Kidney (tissue), 14 donors: ENCODE measurements around the gene STUB1. TPM values are rescaled to one million over a fixed set of nuclear protein-coding genes. Genes with fewer than 3 reads are reported as not detected.
A peak's percentile ranks its signal among the peaks of the same experiment; 100 is the strongest.

Experiments
- DNase-seq, 5 donors: peaks; one replicate each; pipeline ENCODE4 v3.0.0-alpha.2; 2013 to 2020
- FAIRE-seq: peaks from 2 replicates; lab custom pipeline; 2012; peaks lifted over from hg19 to GRCh38; lab: Jason Lieb, UNC
- H3K27ac ChIP-seq, 2 donors: one replicate each; pipeline ENCODE4 v1.7.0; 2013; ENCODE audit warnings: low read depth in 2 of 2, low read length in 2 of 2, inconsistent platforms in 1 of 2
- H3K27me3 ChIP-seq: one replicate; pipeline ENCODE4 v1.7.1; 2013; ENCODE audit warnings: low read length, inconsistent platforms; ENCODE audit not compliant: control insufficient read depth, insufficient read depth
- H3K36me3 ChIP-seq, 3 donors: one replicate each; pipeline versions ENCODE4 v1.7.0 to v1.7.1; 2013; ENCODE audit warnings: low read length in 3 of 3, control low read depth in 1 of 3, inconsistent platforms in 1 of 3; ENCODE audit not compliant: insufficient read depth in 3 of 3, control insufficient read depth in 2 of 3
- H3K4me1 ChIP-seq, 3 donors: one replicate each; pipeline versions ENCODE4 v1.7.0 to v1.7.1; 2013; ENCODE audit warnings: low read length in 3 of 3, inconsistent platforms in 1 of 3, low read depth in 1 of 3; ENCODE audit not compliant: control insufficient read depth in 2 of 3, insufficient read depth in 2 of 3
- H3K4me3 ChIP-seq, 3 donors: one replicate each; pipeline versions ENCODE4 v1.7.0 to v1.8.1; 2013; ENCODE audit warnings: low read length in 3 of 3, control low read depth in 1 of 3, inconsistent platforms in 1 of 3
- H3K9ac ChIP-seq, 3 donors: one replicate each; pipeline versions ENCODE4 v1.7.0 to v1.7.1; 2013; ENCODE audit warnings: low read length in 3 of 3, control low read depth in 1 of 3, inconsistent platforms in 1 of 3
- H3K9me3 ChIP-seq, 3 donors: one replicate each; pipeline versions ENCODE4 v1.7.0 to v1.7.1; 2013; ENCODE audit warnings: low read length in 3 of 3, control low read depth in 1 of 3, inconsistent platforms in 1 of 3; ENCODE audit not compliant: control insufficient read depth in 2 of 3, insufficient read depth in 1 of 3
- intact Hi-C: fragments of 100-400 bp; cut with DNase I; formaldehyde crosslinking; loops from one replicate; pipeline ENCODE4 v1.11.1; 2022
- polyA plus RNA-seq: library from polyadenylated mRNA; stranded (reverse); fragments of 350-450 nt; fragmentation: Illumina TruSeq; extraction: RNeasy Lipid Tissue Mini Kit (QIAGEN cat#74804); gene quantifications from one replicate; pipeline ENCODE4 v1.2.3, GENCODE V29; 2014; ENCODE audit warnings: low read depth, low replicate concordance; ENCODE audit not compliant: insufficient read depth
- total RNA-seq: library from RNA; stranded (reverse); fragmentation: NEBNext Ultra II Directional; extraction: Animal tissue kit (Norgen Biotek cat#: 25700); gene quantifications from one replicate; pipeline ENCODE4 v1.2.1, GENCODE V29; 2021
- TF ChIP-seq, protein P1 (sequence below): IDR thresholded peaks from 3 replicates; pipeline ENCODE4 v1.5.1; 2012; ENCODE audit warnings: mild to moderate bottlenecking, moderate library complexity, borderline replicate concordance; ENCODE audit not compliant: insufficient read depth; ENCODE audit errors: extremely low read depth
- donor health status: control.
- donor health status: control.
- donor health status: control.
- donor health status: control.
- donor health status: control.
- donor health status: DM: yes; HTN: yes; CAD: no.
- donor health status: Normal renal cell carcinoma (clear cell type).

The STUB1 gene
- total and polyA plus RNA-seq, 2 donors from 2014 or later: 92.9 to 218 TPM

DNA sequence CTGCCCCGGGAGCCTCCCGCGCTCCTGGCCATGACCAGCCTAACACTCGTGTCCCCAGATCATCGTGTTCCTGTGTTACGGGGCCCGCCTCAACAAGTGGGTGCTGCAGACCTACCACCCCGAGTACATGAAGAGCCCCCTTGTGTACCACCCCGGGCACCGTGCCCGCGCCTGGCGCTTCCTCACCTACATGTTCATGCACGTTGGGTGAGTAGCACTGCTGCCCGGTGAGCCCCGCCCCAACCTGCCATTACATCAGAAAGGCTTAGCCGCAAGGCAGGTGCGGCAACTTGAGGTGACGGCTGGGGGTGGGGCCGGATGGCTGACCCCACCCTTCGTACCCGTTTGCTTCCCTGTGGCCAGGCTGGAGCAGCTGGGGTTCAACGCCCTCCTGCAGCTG is 3.3 kb upstream of the STUB1 start:
- Histone ChIP-seq H3K4me3 (no peak overlapping the region), H3K9me3 (no peaks in the 10 kb centered on the region), H3K9ac (no peak overlapping the region), H3K36me3 (peaks cover 3 to 11% (median 6%) of the 10 kb centered on the region in 3 donors), H3K4me1 (peaks cover 0 to 22% (median 7%) of the 10 kb centered on the region in 3 donors), H3K27ac (no peak overlapping the region), H3K27me3 (no peaks in the 10 kb centered on the region)
- peak in 1 of 5 donors; percentile 81 for DNase-seq
- intact Hi-C loops: no loop called here
- FAIRE-seq: no peak
- TF ChIP-seq, protein P1, sequence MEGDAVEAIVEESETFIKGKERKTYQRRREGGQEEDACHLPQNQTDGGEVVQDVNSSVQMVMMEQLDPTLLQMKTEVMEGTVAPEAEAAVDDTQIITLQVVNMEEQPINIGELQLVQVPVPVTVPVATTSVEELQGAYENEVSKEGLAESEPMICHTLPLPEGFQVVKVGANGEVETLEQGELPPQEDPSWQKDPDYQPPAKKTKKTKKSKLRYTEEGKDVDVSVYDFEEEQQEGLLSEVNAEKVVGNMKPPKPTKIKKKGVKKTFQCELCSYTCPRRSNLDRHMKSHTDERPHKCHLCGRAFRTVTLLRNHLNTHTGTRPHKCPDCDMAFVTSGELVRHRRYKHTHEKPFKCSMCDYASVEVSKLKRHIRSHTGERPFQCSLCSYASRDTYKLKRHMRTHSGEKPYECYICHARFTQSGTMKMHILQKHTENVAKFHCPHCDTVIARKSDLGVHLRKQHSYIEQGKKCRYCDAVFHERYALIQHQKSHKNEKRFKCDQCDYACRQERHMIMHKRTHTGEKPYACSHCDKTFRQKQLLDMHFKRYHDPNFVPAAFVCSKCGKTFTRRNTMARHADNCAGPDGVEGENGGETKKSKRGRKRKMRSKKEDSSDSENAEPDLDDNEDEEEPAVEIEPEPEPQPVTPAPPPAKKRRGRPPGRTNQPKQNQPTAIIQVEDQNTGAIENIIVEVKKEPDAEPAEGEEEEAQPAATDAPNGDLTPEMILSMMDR: no peak

DNA sequence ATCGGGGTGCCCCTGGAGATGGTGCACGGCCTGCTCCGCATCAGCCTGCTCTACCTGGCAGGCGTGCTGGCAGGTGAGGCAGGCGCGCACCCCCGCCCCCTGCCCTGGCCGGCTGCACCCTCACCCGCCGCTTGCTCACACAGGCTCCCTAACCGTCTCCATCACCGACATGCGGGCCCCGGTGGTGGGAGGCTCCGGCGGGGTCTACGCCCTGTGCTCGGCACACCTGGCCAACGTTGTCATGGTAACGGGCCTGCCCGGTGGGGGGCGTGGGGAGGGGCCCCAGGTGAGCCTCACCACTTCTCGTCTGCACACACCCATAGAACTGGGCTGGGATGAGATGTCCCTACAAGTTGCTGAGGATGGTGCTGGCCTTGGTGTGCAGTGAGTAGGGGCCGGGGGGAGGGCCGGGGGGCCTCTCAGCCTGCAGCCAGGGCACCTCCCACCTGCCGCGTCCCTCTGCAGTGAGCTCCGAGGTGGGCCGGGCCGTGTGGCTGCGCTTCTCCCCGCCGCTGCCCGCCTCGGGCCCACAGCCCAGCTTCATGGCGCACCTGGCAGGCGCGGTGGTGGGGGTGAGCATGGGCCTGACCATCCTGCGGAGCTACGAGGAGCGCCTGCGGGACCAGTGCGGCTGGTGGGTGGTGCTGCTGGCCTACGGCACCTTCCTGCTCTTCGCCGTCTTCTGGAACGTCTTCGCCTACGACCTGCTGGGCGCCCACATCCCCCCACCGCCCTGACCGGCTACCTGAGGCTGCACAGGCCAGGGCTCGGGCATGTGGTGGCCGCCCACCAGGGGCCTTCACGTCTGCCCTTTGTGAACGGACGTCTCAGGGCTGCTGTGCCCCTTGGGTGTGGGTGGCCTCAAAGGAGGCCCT is 2.7 kb upstream of the STUB1 start:
- peak in 1 of 5 donors; percentile 84 for DNase-seq
- intact Hi-C loops: no loop called here
- Histone ChIP-seq H3K27me3 (no peaks in the 10 kb centered on the region), H3K4me3 (no peak overlapping the region), H3K36me3 (peaks cover 5 to 13% (median 11%) of the 10 kb centered on the region in 3 donors), H3K9ac (no peak overlapping the region), H3K9me3 (no peaks in the 10 kb centered on the region), H3K4me1 (peaks cover 0 to 29% (median 7%) of the 10 kb centered on the region in 3 donors), H3K27ac (no peak overlapping the region)
- no peak for FAIRE-seq
- TF ChIP-seq, protein P1: no peak

DNA sequence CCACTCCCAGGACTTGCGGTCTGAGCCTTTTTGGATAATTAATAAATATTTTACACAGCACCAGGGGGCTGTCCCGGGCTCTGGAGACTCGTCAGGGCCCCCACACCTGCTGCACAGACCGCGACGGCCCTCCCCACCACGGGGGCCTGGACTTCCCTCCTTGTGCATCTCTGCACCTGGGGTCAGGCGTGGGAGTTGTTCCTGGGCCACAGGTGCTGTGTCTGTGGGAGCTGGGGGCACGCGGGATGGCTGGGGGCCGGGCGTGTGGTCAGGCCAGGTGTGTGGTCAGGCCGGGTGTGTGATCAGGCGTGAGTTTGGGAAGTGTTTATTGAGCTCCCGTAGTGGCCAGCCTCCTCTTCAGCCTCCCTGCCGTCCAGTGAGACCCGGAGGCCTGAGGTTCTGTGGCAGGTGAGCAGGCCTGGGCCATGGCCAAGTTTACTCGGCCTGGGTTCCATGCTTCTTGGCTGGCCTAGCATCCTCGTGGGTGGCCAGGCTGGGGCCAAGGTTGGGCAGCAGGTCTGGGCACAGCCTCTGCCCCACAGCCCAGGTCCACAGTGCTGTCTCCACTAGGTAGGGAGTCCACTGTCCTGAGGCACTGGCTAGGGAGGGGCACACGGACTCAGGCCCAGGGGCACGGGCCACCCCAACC is 1.9 kb upstream of the STUB1 start:
- TF ChIP-seq, protein P1: no peak
- Histone ChIP-seq H3K27ac (no peak overlapping the region), H3K4me1 (peaks cover 0 to 35% (median 11%) of the 10 kb centered on the region in 3 donors), H3K4me3 (no peak overlapping the region), H3K27me3 (no peaks in the 10 kb centered on the region), H3K36me3 (peaks cover 5 to 19% (median 8%) of the 10 kb centered on the region in 3 donors), H3K9me3 (no peaks in the 10 kb centered on the region), H3K9ac (no peak overlapping the region)
- no peak for FAIRE-seq
- intact Hi-C loops: no loop called here
- DNase-seq: peak in 1 of 5 donors; percentile 79
